Hippocampal formation (tissue), 2 donors: ENCODE measurements around the gene CRHR1.
A peak's percentile ranks its signal among the peaks of the same experiment; 100 is the strongest.
"Not testable (repeated sequence)": the region's sequence is repeated elsewhere in the genome, so short reads cannot be mapped to it uniquely, and the experiment has no call there.

Experiments
- DNase-seq, 2 donors: peaks; one replicate each; lab custom pipeline; 2025; lab: John Stamatoyannopoulos, UW

Gene CRHR1

DNA sequence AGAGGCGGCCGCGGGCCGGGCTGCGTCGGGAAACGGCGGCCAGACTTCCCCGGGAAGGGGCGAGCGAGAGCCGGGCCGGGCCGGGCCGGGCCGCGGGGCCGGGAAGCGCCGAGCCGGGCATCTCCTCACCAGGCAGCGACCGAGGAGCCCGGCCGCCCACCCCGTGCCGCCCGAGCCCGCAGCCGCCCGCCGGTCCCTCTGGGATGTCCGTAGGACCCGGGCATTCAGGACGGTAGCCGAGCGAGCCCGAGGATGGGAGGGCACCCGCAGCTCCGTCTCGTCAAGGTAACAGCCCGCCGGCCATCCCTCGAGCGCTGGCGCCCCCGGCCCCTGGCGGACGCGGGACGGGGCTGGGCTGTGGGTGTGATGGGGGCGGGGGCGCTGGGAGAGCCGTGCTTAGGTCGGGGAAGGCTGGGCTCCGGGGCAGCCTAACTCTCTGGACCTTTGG is at the start of gene CRHR1:
CRHR1 (plus strand) TSS at position 28 of the 448 bp plus-strand sequence; CDS start at position 253, 225 bp downstream.
- DNase-seq: no peak

DNA sequence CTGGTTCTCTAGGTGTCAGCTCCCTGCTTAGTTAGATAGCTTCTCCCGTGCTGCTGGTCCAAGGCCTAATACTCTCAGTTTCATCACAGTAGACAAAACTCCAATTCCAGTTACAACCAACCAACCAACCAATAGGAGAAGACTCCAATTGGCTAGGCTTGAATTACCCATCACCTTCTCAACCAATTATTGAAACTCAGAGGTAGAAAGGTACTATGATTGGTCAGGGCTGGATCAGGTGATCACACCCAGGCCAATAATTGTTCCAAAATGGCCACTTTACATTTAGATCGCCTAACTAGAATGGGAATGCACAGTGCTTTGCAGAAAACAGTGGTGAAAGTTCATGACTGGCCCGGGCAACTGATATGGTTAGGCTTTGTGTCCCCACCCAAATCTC is 49.5 kb upstream of the CRHR1 start:
- DNase-seq: no peak

DNA sequence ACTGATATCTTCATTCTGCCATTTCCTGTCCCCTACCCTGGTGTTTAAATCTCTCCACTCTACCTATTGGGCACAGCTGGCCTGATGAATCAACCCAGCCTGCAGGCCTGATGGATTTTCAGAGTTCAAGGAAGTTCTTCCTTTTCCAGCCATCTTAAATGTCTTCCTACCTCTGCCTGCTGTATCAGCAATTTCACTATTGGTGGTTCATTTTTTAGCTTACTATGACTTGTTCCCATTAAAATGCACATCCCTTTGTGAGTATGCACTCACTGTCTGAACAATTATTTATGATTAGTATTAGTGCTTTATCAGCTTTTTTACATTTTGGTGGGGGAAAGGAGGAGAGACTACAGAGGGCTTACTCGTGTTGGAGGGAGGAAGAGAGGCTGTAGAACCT is 48.6 kb upstream of the CRHR1 start:
- DNase-seq: no peak

DNA sequence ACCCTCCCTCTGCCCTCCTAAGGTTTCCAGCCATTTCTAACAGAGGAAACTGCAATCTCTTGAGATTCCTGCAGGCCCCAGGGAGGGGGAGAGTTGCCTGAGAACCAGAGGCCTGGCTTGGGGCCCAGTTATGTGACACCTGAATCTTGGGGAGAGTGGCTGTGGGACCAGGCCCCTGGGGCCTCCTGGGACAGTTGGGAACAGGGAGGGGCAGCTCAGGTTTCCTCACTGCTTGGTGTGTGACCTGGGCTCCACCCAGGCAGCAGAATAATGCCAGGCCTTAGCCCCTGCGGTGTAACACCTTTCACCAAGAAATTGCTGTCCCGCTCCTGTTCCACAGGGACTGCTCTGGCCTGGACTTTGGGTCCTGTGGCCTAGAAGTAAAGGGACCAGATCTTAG is 44.3 kb upstream of the CRHR1 start:
- DNase-seq: no peak

DNA sequence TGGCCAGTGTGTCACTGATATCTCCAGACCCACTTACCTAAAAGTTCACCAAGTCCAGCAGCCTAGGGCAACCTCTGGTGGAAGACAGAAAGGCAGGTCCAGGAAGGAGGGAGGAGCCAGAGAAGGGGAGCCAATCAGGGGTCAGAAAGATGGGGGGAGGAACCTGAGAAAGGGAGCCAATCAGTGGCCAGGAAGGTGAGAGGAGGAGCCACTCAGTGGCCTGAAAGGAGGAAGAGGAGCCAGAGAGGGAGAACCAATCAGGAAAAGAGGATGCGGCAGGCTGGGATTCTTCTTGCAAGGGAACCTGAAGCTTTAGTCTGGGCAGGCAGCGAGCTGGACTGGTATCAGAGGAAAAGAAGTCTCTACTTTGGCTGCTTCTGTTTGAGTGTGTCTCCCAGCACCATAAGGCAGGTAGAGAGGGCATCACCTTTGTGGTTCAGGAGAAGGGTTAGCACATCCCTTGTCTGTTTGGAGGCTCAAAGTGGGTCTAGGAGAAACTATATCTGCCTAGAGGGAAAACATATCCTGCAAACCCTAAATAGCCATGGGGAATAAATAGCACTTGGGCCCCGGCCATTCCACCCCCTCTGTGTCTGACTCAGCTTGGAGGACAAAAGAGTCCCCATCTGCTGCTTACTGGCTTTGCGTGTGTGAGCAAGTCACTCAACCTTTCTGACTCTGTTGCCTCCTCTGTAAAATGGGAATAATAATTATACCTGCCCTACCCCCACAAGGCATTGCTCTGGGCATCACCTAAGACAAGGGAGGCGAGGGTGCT is 43.4 kb upstream of the CRHR1 start:
- DNase-seq: peak; percentile 22 to 72

DNA sequence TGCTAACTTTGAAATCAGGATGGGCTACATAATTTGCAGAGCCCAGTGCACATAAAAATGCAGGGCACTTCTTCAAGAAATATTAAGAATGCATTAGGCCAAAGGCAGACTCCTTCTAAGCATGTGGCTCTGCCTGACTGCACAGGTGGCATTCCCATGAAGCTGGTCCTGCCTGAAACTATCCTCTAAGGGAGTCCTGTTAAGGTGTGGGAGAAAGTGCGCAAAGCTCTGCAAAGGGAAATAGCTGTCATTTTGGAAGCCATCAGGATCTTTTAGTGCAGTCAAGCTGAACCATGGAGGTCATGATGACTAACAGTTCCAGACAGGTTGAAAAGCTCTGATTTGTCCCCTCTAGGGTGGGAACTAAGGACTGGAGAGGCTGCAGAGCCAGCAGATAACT is 41.9 kb upstream of the CRHR1 start:
- DNase-seq: no peak

DNA sequence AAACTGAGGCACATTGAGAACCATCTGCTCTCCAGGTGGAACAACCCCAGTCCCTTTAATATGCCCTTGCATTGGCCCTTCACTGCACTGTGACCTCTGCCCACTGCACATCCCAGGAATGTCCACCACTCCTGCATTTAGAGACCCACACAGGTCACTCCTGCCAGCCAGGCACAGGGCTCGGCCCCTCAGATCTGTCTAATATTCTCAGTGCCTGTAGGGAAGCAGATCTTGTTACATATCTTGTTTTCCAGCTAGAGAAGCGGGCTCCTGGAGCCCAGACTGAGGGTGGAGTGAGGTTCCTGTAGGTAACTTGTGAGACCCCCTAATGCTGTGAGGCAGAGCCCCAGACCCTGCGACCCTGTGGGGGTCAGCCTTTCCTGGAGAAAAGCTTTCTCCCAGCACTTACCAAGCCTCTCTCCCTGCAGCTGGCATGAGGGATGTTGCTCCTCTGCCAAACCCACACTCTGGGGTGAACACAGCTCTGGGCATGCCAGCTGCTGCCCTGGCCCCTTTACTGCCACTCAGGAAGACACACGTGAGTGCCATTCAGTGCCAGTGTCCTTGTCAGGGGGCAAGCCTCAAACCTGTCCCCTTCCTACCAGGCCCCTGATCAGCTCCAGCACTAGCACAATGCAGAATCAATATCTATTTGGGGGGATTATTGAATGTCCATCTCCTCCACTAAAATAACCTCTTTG is 40.3 kb upstream of the CRHR1 start:
- DNase-seq: no peak

DNA sequence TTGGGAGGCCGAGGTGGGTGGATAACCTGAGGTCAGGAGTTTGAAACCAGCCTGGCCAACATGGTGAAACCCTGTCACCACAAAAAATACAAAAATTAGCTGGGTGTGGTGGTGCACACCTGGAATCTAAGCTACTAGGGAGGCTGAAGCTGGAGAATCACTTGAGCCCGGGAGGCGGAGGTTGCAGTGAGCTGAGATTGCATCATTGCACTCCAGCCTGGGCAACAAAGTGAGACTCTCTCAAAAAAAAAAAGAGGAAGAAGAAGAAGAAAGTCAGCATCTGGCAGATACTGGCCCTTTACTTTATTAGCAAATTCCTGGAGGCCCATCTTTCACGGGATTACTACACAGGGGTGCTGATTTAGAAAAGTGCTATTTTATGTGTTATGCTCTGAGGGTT is 39.3 kb upstream of the CRHR1 start:
- DNase-seq: not testable (repeated sequence)

DNA sequence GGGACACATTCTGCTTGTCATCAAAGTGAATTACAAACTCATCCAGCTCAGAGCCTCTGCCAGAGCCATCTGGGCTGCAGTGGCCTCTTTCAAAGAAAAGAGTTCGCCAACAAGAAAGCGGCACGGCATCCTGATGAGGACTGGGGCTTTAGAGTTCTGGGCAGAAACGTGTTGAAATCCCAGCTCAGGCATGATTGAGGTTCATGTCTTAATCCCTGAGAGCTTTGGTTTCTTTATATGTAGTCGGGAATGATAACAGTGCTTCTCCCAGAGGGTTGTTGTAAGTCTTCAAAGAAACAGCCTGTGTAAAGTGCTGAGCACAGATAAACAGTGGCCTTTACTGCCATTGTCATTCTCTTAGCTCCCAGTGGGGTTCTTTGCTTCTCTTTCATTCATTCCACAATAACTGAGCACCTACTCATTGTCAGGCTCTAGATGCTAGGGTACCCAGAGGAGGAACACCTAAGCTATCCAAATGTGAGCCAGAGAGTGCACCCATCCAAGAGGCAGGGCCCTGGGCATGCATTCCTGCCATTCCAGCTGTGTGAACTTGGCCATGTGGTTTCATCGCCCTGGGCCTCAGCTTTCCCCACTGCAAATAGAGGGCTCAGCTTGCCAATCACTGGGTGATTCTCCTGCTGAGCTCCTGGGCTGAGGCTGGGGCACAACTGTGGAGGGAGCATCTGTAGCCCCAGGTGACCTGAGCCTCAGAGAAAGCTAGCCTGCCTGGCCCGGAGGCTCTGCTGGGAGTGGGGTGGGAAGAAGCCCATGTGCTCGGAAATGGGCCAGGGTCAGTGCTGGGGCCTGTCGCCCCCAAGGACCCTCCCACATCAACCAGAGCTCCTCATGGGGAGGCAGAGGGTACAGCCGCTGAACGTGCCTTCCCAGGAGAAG is 38.3 kb upstream of the CRHR1 start:
- DNase-seq: no peak

DNA sequence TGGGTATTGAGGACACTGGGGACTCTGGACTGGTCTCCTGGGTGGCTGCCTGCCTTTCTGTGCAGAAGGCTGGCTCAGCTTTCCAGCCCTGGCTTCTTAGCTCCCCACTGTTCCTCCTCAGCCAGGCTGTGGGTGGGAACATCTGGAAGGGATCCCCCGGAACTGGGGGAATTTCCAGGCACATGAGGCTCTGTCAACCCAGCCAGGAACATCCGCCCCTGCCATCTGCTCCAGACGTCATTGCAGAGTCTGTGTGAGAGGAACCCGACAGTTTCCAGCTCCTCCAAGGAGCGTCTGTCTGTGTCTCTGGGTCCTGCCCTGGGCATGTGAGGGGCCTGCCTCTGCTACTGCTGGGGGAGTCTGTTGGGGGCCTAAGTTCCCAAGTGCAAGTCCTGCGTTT is 36.2 kb upstream of the CRHR1 start:
- DNase-seq: no peak

DNA sequence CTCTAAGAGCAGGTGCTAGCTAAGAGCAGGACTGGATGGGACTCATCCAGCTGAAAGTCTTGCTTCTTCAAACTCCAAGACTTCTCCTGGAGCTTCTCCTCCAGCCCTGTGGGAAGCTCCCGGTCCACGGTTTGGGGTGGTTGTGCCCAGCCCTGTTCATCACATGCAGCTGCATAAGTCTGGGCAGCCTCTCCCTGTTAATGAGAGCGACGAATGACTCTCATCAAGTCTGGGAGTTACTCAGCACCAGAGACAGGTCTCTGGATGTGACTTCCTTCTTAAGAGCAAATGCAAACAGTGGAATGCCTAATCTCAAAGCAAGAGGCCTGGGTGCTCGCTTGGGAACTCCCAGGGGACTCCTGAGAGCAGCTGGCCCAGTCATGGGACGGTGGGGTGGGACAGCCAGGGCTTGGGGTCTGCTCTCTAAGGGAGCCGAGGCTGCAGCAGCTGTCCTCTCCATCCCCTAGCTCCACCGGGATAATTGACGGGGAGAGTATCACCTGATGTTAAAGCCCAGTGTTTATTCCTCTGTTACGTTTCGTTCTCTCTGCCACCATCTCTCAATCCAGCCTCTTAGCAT is 35.3 kb upstream of the CRHR1 start:
- no peak for DNase-seq

DNA sequence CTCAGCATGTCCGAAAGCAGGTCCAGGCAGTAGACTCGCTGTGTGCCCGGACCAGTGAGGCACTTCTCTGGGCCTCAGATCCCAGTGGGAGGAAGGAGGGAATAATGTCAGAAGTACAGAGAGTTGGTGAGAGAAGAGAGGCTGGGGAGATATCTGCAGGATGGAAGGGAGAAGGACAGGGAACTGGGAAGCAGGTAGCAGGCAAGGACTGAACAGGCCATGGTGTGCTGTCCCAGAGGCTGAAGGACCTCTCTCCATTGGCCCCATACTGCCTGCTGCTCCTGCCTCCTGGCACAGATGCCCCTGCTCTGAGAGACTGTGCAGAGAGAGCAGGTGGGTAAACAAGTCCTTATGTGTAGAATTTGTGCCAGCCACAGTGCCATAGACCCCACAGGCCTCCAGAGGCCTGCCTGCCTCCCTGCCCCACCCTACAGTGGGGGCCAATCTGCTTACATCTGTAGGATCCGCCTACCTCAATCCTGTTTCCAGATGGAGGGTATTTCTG is 34.2 kb upstream of the CRHR1 start:
- DNase-seq: no peak

DNA sequence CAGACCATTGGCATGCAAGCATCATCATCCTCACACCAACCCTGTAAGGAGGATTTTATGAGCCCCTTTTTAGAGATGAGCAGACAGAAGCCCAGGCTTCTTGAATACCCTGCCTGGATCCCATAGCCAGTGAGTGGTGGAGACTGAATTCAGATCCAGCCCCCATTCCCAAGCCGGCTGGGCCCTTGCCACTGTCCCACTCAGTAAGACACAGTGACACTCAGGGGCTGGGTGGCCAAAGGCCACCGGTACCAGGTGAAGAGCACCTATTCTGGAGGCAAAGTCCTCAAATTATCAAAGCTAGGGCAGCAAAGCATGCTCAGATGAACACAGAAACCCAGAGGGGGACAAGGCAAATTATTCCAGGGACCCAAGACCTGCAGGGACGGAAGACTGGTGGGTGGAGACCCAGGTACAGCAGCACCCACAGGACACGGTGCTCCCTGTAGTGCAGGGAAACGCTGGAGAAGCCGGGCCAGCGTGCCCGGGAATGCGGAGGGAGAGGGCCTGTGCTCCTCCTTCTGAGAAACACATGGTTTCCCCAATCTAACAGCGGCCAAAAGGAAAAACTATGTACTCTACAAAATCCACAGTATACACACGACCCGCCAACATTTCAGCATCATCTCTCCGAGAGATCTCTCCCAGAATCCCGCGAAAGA is 33.2 kb upstream of the CRHR1 start:
- DNase-seq: no peak

DNA sequence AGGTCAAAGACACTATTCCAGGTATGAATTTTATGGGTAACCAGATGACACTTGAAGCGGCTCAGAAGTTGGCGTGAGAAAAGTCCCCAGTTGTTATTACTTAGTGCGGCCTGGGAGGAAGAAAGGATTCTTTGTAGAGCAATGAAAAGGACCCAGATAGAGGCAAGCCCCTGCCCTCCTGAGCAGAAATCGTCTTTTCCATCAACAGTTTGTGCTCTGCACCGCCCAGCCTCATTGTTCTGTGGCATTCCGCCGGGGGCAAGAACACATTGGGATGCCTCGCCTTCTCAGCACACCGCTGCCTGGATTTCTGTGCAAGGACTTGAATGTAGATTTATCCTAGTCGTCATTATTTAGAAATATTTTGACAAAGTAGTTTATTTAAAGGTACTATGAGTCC is 32.7 kb upstream of the CRHR1 start:
- no peak for DNase-seq

DNA sequence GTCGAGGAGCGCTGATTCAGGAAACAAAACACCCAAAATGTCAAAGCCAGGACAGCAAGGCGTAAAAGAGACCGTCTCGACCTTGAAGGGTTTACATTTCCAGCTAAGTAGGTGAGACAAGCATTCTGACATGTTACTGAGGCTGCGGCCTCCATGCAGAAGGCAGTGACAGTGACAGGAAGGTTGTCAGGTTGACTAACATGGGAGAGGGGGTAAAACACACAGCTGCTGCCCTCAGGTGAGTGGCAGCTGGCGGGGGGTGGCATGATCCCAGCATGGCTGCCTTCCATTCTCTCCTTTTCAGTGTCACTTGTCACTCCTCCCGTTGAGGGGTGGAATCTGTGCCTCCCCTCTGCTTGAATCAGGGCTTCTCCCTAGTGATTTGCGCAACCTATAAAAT is 31.9 kb upstream of the CRHR1 start:
- DNase-seq: no peak

DNA sequence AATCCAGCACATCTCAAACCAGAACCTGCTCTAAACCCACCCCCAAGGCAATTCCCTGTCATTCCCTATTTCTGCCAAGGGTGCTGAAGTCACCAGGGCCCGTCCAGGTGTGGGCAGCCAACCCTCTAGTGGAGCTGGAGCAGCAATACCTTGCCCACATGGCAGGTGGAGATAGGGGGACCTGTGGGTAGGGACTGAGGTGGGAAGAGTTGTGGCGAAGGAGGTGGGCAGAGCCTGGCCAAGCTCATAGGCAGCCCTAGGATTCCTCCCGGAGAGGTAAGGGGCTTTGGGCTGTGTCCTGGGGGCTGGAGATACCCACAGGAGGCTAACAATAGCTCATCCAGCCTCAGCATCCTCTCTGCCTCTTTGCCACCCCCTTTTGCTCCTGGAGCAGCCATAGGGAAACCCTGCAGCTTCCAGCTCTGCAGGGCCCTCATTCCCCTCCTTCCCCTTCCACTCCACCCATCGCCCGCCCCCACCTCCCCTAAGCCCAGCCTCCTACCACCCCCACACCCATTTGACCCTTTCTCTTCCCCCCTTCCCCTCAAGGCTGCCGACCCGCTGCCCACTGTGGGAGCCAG is 30.4 kb upstream of the CRHR1 start:
- no peak for DNase-seq

DNA sequence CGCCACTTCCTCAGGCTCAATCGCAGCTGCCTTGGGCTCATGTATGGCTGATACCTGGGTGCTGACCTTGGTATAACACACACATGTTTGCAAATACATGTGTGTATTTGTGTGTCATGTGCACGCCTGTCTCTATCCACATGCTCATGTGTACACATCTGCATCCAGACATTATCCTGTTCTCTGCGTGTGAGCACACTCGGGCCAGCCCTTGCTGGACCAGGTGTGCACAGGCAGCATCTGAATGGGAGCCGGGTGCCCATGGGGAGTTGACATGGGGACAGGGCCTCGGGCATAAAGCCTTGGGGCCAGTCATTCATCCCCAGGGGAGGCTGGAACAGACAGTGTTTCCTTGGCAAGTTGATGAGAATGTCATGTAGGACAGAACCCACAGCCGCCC is 29.1 kb upstream of the CRHR1 start:
- no peak for DNase-seq

DNA sequence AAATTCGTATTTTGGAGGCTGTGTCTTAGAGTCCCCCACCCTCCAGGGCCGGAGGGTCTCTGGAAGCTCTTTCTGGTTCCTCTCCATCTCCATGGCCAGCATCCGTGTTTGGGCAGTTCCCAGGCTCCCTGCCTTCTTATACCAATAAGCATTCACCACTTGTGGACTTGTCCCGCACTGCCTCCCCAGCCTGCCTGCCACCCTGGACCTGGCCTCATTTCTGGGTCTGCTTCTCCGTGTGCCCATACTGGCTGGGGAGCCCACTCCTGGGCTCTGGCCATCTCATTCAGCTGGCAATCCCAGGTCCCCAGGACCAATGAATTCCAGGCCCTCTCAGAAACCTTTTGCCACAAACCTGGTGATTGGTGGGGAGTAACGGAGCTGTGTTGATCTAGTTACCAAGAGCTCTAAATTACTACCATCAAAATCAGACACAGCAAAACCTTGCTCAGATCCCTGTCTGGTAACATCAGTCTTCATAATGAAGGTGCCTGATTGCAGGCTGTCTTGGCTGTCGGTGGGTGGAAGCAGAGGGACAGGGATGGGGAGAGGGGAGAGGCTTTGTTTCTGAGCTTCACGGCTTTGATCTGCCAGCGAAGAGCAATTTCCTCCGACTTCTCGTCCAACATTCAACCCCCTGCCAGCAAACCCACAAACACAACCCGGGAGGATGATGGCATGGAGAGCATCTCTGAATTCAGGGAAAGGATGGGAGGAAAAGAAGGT is 27.7 kb upstream of the CRHR1 start:
- no peak for DNase-seq

DNA sequence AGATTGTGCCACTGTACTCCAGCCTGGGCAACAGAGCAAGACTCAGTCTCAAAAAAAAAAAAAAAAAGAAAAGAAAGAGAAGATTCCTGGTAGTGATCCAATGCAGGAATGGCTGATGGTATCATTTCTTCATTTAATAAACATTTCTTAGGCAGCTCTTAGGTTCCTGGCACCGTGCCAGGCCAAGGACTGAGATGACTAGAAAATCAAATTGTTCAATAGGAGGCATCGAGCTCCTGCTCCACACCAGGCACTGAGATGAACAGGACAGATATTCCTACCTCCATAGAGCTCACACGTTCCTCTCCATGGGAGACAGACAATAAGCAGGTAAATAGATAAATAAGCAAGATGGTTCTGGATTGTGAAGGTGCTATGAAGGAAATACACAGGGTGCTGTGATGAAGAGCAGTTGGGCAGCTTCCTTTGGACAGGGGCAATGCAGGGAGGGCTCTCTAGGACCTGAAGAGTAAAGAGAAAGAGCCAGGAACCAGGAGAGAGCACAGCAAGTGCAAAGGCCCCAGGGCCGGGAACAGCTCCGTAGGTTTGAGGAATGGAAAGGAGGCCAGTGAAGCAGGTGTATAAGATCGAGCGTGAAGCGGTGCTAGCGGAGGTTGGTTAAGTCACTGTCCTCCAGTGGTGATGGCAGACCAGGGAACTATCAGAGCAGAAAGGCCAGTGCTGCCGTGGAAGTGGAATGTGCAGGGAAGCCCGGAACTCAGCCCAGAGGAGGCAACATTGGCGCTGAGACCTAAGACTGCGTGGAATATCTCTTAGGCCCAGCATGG is 26.5 kb upstream of the CRHR1 start:
- DNase-seq: no peak

DNA sequence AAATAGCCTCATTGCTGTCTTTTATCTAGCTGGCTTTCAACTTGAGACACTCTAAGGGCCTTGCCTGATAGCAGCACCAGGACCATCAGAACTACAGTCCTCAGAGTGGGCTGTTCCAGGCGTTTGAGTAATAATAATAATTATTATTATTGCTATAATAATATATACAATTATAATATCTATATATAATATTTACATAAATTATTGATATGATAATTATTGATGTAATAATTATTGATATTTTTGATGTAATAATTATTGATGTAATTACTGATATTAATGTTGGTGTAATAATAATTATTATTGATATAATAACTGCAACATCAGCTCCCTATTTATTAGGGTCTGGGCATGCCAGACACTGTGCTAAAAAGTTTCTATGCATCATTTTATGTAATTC is 25.6 kb upstream of the CRHR1 start:
- no peak for DNase-seq
